Keratinocyte (primary cell): ENCODE measurements around the gene ARL4D. TPM values are rescaled to one million over a fixed set of nuclear protein-coding genes. Genes with fewer than 3 reads are reported as not detected.

Source experiments
- DNase-seq: peaks from one replicate; pipeline ENCODE4 v3.0.0-alpha.2; 2011; ENCODE audit warnings: low read depth, missing footprints, low spot score
- FAIRE-seq: peaks from 2 replicates; lab custom pipeline; 2011; peaks lifted over from hg19 to GRCh38; lab: Jason Lieb, UNC
- H2AFZ ChIP-seq: 2 replicates; pipeline ENCODE4 v1.6.0; 2012; ENCODE audit warnings: low read length, control low read depth, inconsistent platforms; ENCODE audit not compliant: control insufficient read depth
- H3K27ac ChIP-seq: 2 replicates; pipeline ENCODE4 v1.5.1; 2011; ENCODE audit warnings: low read length; ENCODE audit not compliant: control insufficient read depth, insufficient read depth
- H3K27me3 ChIP-seq: 3 replicates; pipeline ENCODE4 v1.6.0; 2011; ENCODE audit warnings: low read length; ENCODE audit not compliant: control insufficient read depth, insufficient read depth; ENCODE audit errors: extremely low read depth
- H3K36me3 ChIP-seq, 2 experiments: 2 replicates in 1 of 2; 3 replicates in 1 of 2; pipeline ENCODE4 v1.5.1; 2011; ENCODE audit warnings: low read length in 2 of 2, mild to moderate bottlenecking in 1 of 2; ENCODE audit not compliant: control insufficient read depth in 2 of 2, insufficient read depth in 2 of 2; ENCODE audit errors: extremely low read depth in 1 of 2
- H3K4me1 ChIP-seq: 3 replicates; pipeline ENCODE4 v1.5.1; 2011; ENCODE audit warnings: low read length; ENCODE audit not compliant: control insufficient read depth, insufficient read depth; ENCODE audit errors: extremely low read depth
- H3K4me2 ChIP-seq: 3 replicates; pipeline ENCODE4 v1.6.0; 2011; ENCODE audit warnings: low read depth, low read length; ENCODE audit not compliant: control insufficient read depth, insufficient read depth; ENCODE audit errors: extremely low read depth
- H3K4me3 ChIP-seq, 3 experiments: fragments of 200-600 bp in 1 of 3; sonication (generic) in 1 of 3; 2 replicates in 2 of 3; 3 replicates in 1 of 3; pipeline ENCODE4 v1.5.1; 2011 to 2016; ENCODE audit warnings: low read length in 3 of 3, mild to moderate bottlenecking in 3 of 3, control low read depth in 2 of 3, inconsistent platforms in 1 of 3, low read depth in 1 of 3, mixed read lengths in 1 of 3, mixed run types in 1 of 3, moderate library complexity in 1 of 3; ENCODE audit not compliant: control insufficient read depth in 2 of 3, insufficient read depth in 2 of 3; ENCODE audit errors: extremely low read depth in 1 of 3
- H3K79me2 ChIP-seq: 2 replicates; pipeline ENCODE4 v1.6.0; 2012; ENCODE audit warnings: low read length; ENCODE audit not compliant: control insufficient read depth, insufficient read depth
- H3K9ac ChIP-seq: 3 replicates; pipeline ENCODE4 v1.6.0; 2011; ENCODE audit warnings: low read length; ENCODE audit not compliant: control insufficient read depth, insufficient read depth; ENCODE audit errors: extremely low read depth
- H3K9me1 ChIP-seq: 3 replicates; pipeline ENCODE4 v1.6.0; 2011; ENCODE audit warnings: low read length; ENCODE audit not compliant: control insufficient read depth, insufficient read depth; ENCODE audit errors: extremely low read depth
- H3K9me3 ChIP-seq: 2 replicates; pipeline ENCODE4 v1.5.1; 2012; ENCODE audit warnings: low read depth, low read length; ENCODE audit not compliant: control insufficient read depth
- H4K20me1 ChIP-seq: 3 replicates; pipeline ENCODE4 v1.6.0; 2011; ENCODE audit warnings: low read length; ENCODE audit not compliant: control insufficient read depth, insufficient read depth; ENCODE audit errors: extremely low read depth
- CTCF ChIP-seq, 3 experiments: IDR thresholded peaks in 1 of 3; conservative IDR thresholded peaks in 1 of 3; optimal IDR thresholded peaks in 1 of 3; 2 replicates in 2 of 3; 3 replicates in 1 of 3; pipeline versions ENCODE3 to v1.5.1; 2011; ENCODE audit warnings: low read length in 3 of 3, mild to moderate bottlenecking in 3 of 3, moderate library complexity in 2 of 3, control low read depth in 1 of 3, inconsistent platforms in 1 of 3; ENCODE audit not compliant: insufficient read depth in 2 of 3; ENCODE audit errors: extremely low read depth in 1 of 3
- EZH2 ChIP-seq: IDR thresholded peaks from one replicate; pipeline ENCODE4 v1.6.1; 2012; ENCODE audit warnings: inconsistent platforms, mild to moderate bottlenecking, low read length, moderate library complexity
- dilution Hi-C: fragments of 300-500 bp; cut with MboI; formaldehyde crosslinking; loops from one replicate; pipeline ENCODE4 v1.7.0; 2020; ENCODE audit warnings: low sequenced_read_pairs; ENCODE audit not compliant: extremely low pct_ligation_motif_present
- polyA plus RNA-seq, 5 experiments: library from polyadenylated mRNA; depleted of rRNA in 3 of 5; stranded (reverse) in 3 of 5; stranded (forward) in 1 of 5; unstranded in 1 of 5; fragments of >200 nt; gene quantifications; 1 replicate in 1 of 5; 2 replicates in 3 of 5; 3 replicates in 1 of 5; pipeline versions ENCODE4 v1.2.1 to v1.2.3, GENCODE V29; 2011 to 2012; ENCODE audit warnings: missing spikeins in 2 of 5, low read depth in 1 of 5, low replicate concordance in 1 of 5

The ARL4D gene
- polyA plus RNA-seq, 1 donor (not counting 4 experiments of a cell fraction or from before 2014, with no cell fraction given), result 36.5 TPM

GRCh38 chr17:43366891-43367736, 31.7 kb upstream of the ARL4D start:
- H3K4me2 ChIP-seq, result peak overlapping the region; percentile 86
- no peaks in the 10 kb centered on the region for H3K36me3 ChIP-seq
- TF ChIP-seq CTCF (optimal IDR thresholded peaks at IDR 0.05 in 1 of 3, IDR thresholded peaks at IDR 0.05 in 1 of 3, conservative IDR thresholded peaks at IDR 0.05 in 1 of 3; ENCODE audit: extremely low read depth in 1 of 3, insufficient read depth in 2 of 3, low read length in 3 of 3), result no peak
- TF ChIP-seq EZH2, result no peak
- H3K4me3 ChIP-seq, result no peak overlapping the region
- peaks cover 20% of the 10 kb centered on the region for H3K4me1 ChIP-seq
- H3K27me3 ChIP-seq, result no peaks in the 10 kb centered on the region
- peak overlapping the region; percentile 100 for H3K27ac ChIP-seq
- H4K20me1 ChIP-seq, result no peaks in the 10 kb centered on the region
- H3K79me2 ChIP-seq, result no peaks in the 10 kb centered on the region
- dilution Hi-C loops, result no loop called here
- FAIRE-seq, result no peak
- H3K9me1 ChIP-seq, result no peaks in the 10 kb centered on the region
- H3K9ac ChIP-seq, result no peak overlapping the region
- no peak overlapping the region for H2AFZ ChIP-seq
- H3K9me3 ChIP-seq, result no peaks in the 10 kb centered on the region
- DNase-seq, result no peak

GRCh38 chr17:43367737-43368242, 31.0 kb upstream of the ARL4D start:
- Histone ChIP-seq H2AFZ (peak overlapping the region; percentile 79), H3K36me3 (no peaks in the 10 kb centered on the region), H3K4me2 (peak overlapping the region; percentile 86), H3K27me3 (no peaks in the 10 kb centered on the region), H3K27ac (peak overlapping the region; percentile 100), H3K4me1 (peaks cover 18% of the 10 kb centered on the region), H3K79me2 (no peaks in the 10 kb centered on the region), H3K4me3 (peak overlapping the region in 2 of 3 experiments; percentile 39 to 62), H3K9ac (peak overlapping the region; percentile 94), H3K9me1 (no peaks in the 10 kb centered on the region), H3K9me3 (no peaks in the 10 kb centered on the region), H4K20me1 (no peaks in the 10 kb centered on the region)
- FAIRE-seq (no peak), DNase-seq (no peak)
- dilution Hi-C loops, result no loop called here
- no peak for TF ChIP-seq EZH2
